Activated CD4-positive, alpha-beta T cell treated with anti-CD3 and anti-CD28 coated beads for 1 hour (primary cell): ENCODE data around the gene RALB.
"Not testable (repeated sequence)": the region's sequence is repeated elsewhere in the genome, so short reads cannot be mapped to it uniquely, and the experiment has no call there.

Source experiments
- DNase-seq: peaks from one replicate; pipeline ENCODE4 v3.0.0-alpha.2; 2020

The RALB gene

DNA sequence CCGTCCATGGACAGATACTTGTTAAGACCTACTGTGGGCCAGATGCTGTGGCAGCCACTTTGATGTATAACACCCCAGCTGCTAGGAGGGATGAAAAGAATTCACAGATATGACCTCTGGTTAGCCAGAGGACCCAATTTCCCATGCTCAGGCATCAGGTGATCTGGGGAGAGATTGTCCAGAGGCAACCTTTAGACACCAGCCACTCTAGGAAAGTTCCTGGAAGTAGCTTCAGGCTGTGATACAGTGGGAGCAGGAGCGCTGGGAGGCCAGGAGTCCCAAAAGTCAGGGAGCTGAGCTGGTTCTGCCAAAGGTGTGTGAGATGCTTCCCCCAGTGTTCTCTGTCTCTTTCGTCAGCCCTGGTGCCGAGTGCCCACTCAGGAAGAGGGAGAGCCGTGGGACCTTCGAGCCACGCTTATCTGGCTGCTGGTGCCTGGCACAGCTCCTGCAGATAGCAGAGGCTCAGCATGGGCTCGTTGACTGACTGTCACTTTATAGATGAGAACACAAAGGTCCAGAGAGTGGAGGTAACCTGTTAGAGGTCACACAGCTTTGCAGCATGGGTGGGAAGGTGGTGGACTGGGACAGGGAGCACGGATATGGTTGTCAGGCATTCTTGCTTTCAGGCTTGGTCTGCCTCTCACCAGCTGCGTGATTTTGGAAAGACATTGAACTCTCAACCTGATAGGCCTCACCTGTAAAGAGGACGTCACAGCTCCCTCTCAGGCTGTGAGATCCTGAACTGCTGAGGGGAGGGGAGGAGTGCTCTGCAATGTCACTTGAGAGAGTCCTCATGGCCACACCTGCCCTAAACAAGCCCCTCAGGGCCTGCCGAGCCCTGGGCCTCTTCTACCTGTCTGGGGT, 7.8 kb upstream of the RALB start:
- DNase-seq: no peak

- no peak for DNase-seq
Measured at GRCh38 chr2:120245520-120246332, 6.9 kb upstream of the RALB start.

GRCh38 chr2:120246546-120247300, 5.9 kb upstream of the RALB start:
- no peak for DNase-seq

DNA sequence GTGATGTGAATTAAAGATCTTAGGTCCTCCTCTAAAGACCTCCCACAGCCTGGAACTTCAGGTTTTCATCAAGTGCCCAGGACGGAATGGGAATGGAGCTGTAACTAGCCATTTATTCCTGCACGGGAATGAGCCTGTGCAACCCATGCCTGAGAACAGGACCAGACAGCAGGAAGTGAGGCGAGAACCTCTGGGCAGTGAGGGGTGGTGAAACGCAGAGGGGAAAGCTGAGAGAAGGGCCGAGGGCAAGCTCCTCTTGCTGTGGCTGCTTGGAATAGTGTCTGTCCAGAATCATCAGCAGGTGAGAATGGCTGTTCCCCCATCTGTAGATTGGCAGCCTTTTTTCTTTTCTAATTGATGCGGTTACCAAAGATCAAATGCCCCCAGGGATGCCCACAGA, 4.8 kb upstream of the RALB start:
- no peak for DNase-seq

DNA sequence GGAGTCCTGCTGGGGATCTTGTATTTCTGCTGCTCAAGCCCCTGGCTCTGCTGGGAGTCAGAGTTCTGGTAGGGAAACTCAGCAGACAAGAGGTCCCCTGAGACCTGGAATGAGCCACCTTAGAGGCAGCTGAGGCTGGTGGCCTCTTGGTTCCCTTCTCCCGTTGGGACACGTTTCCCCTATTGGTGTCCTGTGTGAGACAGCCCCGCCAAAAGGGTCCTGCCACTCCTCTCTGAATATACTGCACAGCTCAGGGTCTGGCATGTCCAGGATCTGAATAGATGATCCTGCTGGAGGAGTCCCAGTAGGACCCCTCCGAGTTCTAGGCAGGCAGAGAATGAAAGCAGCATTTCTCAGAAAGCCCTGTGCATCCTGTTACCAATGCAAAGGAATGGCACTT, 2.0 kb upstream of the RALB start:
- no peak for DNase-seq

- no peak for DNase-seq
Measured at GRCh38 chr2:120251078-120251477, 1.6 kb upstream of the RALB start.

- no peak for DNase-seq
Measured at GRCh38 chr2:120251880-120252224, 800 bp upstream of the RALB start.

DNA sequence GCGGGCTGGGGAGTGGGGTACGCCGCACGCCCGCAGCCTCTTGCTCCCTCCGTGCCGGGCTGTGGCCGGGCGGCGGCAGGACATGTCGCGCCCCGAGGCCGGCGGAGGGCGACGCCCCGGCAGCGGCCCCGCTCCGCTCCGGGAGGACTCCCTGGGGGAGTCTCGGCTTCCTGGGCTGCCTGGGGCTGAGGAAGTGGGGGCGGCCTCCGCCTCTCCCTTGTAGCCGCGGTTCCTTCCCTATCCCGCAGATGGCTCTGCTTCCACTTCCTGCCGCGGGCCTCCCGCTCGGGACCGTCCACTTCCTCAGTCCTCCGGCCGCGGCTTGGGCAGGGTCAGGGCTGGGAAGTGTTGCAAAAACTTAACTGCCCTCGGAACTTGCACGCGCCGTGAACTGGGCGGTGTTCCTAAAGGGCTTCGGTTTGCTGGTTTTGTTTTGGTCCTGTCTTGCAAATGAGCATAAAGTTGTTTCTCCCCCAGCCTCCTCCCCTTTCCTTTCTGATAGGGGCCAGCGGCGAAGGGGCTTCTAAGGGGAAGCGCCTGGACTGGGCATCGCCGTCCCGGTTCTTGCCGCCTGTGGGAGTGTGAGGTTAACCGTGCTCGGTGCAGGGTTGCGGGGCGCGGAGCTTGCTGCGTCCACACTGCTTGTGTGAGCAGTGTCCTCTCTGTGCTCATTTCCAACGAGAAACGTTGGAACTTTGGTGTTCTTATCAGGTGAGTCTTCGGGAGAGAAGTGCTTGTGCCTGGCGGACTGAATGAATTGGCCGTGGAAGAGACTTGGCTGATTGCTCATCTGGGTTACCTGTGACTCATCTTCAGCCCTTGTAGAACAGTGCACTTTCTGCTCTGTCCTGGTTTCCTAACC, 600 bp downstream of the RALB start:
- DNase-seq: peak; percentile 17

DNA sequence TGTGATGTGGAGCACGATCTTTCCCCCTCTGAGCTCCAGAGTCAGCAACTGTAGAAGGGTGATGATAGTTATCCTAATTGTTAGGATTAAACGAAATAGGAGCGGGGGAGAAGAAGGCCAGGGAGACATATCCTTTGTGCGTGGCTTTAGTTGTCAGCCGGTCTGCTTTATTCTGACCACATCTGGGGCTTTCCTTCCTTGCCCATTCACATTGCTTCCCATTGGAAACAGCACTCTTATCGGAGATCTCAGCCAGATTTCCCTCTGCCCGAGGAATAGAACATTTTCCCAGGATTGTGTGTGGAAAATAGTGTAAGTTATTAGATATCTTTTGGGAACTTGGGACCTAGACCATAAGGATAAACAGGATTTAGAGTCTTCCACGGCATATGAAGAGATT, 1.5 kb downstream of the RALB start:
- DNase-seq: no peak

DNA sequence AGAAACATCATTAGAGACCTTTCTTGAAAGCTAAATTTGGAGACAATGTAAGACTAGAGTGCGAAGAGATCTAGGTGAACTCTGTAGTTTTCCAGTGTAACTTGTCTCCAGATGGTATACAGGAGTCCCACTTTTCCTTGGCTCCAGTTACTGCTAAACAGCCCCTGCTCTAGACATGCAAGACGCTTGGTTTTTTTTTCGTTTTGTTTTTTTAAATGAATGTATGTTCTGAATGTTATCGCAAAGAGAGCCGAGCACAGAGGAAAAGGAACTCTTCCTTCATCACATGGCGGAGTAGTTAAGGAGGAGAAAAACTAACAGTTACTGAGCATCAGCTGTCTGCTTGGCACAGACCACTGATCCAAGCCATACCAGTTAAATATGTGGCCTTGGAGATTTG, 2.4 kb downstream of the RALB start:
- no peak for DNase-seq

- DNase-seq: no peak
Measured at GRCh38 chr2:120255986-120256650, 3.5 kb downstream of the RALB start.

DNA sequence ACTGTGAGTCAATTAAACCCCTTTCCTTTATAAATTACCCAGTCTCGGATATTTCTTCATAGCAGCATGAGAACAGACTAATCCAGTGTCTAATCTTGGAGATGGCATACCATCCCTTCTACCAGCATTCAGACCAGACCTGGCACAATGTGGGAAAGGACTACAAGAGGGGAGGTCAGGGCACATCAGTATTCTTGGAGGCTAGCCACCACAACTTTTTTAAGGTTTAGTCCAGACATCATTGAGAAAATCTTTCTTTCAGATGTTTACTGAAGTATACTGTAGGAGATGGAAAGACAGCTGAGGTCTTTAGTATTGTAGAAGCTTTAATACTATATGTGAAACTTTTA, 4.0 kb downstream of the RALB start:
- DNase-seq: no peak

DNA sequence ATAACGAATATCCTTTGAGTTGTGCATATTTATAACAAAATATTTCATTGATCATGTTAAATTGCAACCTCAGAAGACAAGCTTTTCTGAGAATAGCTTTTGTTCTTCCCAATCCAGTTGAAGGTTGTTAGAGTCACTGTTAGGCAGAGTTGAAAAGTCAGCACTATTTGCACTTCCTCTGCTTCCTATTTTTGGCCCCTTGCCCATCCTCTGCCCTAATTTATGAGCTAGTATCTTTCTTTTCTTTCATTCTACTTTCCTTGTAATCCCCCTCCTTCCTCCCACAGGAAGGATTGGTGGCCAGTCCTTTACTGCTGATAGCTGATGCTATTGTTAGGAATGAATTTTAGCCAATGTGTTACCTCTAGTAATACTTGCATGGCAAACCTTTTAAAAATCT, 4.9 kb downstream of the RALB start:
- no peak for DNase-seq

DNA sequence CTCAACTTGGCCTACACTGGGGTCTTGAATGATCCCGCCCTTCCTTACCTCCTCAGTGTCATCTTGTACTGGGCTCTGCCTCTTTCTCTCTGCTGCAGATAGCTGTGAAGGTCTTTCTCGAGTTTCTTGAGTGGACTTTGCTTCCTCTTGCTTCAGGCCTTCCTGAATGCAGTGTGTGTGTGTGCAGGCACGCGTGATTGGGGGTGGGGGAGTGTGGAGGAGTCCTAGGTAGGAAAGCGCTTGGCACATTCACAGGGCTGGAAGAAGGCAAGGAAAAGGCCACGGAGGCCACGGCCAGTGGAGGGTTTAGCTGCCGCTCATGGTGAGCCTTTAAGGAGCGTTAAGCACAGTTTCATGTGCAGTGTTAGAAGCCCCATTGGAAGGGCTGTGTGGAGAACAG, 5.5 kb downstream of the RALB start:
- no peak for DNase-seq

- not testable (repeated sequence) for DNase-seq
Measured at GRCh38 chr2:120259939-120260338, 7.3 kb downstream of the RALB start.

DNA sequence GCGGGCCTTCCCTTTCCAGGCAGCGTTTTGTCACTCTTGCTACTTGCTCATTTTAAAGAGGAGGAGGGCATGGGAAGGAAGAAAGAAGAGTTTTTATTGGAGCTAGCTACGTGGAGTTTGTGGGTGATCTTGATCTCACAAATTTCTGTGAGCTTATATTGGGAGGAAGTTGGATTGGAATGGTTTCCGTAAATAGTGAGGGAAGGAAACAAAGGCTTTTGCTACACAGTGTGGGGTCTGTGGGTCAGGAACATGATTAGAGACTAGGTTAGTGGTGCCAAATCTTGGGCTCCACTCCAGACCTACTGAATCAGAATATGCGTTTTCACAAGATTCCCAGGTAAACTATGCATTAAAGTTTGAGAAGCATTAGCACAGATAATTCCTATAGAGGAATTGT, 8.1 kb downstream of the RALB start:
- DNase-seq: no peak

DNA sequence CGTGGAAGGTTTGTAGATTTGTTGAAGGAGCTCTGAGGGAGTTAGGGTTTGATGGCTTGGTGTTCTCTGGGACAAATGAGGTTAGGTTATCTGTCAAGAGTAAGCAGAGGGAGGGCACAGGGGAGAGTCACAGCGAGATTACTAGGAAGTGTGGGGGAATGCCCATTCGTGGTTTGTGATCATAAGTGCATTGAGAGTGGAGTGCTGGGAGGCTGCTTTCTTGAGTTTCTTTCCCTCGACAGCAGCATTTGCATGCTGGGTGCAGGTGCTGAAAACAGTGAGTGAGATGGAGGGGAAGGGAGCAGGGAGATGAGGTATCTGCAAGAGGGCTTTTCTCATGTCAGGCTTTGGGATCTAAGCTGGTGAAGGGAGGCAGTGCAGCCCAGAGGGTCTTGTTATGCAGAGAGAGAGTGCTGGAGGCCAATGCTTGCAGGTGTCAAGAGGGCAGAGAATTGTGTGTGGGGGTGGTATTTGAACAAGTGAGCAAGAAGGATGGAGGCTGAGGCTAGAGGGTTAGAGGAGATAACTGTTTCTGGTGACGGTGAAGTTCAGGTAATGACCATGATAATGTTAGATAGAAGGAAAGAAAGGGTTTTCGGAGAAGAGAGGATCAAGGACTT, 8.8 kb downstream of the RALB start:
- no peak for DNase-seq

DNA sequence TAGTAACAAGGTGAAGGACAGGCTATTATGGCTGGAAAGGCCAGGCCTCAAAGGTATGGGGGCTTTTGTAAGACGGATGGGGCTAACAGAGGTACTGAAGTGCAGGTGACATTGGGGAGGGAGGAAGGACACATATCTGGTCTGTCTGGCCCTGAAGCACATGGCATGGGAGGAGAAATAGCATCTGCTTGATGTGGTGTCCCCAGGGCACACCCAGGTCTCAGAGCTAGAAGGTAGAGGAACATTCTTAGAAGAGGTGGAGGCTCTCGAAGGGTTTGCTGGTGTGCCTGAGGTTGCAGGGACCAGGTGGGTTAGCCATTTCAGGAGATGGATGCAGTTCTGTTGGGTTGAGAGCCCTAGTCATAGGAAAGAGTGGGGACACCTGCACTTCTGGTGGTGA, 9.5 kb downstream of the RALB start:
- no peak for DNase-seq

DNA sequence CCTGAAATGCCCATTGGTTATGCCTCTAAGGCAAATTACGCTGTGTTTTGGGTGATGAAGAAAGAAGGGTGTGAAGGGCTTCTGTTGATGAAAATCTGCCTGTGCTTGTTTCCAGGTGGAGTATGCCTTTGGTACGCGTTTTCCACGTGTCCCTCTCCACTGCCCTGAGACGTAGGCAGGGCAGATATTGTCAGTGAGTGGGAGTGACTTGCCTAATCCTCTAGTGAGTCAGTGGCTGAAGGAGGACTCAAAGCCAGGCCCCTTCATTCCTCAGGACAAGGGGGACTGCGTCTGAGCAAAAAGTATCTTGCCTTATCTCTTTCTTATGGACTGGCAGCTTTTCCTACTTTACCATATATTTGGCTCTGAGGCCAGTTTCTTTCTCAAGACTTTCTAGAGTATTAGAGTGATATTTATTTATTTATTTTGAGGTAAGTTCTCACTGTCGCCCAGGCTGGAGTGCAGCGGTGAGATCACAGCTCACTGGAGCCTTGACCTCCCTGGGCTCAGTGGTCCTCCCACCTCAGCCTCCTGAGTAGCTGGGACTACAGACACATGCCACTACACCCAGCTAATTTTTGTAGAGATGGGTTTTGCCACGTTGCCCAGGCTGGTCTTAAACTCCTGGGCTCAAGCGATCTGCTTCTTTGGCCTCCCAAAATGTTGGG, 10.2 kb downstream of the RALB start:
- DNase-seq: no peak

DNA sequence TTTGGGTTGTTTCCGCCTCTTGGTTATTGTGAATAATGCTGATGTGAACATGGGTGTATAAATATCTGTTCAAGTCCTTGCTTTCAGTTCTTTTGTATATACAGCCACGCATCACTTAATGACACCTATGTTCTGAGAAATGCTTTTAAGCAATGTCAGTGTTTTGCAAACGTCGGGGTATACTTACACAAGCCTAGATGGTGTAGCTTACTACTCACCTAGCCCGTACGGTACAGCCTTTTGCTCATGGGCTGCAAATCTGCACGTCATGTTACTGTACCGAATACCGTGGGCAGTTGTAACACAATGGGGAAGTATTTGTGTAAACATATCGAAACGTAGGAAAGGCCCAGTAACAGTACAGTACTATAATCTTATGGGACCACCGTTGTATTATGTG, 12.4 kb downstream of the RALB start:
- no peak for DNase-seq

DNA sequence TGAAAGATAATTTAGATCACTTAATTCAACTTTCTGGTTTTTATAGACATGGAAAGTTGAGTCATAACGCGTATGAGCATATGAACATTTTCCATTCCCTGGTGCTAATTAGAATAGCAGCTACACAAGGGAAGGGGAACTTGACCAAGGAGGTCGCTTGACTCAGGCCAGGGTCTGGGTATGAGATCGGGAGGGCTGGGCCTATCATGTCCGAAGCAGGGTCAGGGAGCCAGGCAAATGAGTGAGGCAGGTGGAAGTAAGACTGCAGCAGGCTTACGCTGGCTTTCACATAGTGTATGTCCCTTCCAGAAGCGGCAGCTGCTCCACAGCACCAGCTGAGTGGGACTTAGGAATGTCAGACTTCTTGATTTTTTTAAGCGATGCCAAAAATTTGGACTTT, 14.7 kb downstream of the RALB start:
- DNase-seq: no peak
